ENCODE data around the gene SENP2. TPM values are rescaled to one million over a fixed set of nuclear protein-coding genes. Genes with fewer than 3 reads are reported as not detected.

Gene SENP2
- polyA plus RNA-seq, 1 of the 3 experiments (the other 2 are of a cell fraction) = 7.1 TPM

DNA sequence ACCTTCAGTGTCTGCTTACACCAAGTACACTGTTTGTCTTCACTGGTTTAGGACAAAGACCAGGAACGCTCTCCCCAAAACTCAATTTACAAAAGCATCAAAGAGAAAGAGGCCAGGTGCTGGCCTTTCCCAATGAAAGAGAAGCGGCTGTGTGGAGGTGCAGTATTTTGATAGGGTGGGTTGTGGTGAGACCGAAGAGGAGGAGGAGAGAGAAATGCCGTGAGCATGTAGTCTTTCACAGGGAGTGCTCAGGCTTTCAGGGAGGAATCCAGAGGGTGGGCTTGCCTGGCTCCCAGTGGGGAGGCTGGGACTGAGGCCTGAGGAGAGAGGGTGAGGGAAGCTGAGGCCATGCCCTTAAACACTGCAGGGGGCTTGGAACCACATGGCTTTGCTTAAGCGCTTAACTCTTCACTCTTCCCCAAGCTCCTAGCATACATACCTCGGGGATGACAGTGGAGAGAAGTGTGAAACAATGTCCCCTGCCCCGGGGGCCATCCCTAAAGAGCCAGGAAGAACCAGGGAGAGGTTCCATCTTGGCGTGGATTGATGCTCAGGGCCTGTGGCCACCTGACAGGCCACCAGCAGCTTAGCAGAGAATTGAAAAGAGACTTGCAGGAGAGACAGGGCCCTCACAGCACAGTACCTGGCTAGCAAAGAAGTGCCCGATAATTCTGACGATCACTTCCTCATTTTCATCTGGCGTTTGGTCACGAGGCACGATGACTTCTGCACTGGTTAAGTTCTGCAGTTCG lies 60.5 kb downstream of the SENP2 start (continued):
- no peak for TF ChIP-seq CTCF (IDR thresholded peaks at IDR 0.05)
- TF ChIP-seq, protein P1, sequence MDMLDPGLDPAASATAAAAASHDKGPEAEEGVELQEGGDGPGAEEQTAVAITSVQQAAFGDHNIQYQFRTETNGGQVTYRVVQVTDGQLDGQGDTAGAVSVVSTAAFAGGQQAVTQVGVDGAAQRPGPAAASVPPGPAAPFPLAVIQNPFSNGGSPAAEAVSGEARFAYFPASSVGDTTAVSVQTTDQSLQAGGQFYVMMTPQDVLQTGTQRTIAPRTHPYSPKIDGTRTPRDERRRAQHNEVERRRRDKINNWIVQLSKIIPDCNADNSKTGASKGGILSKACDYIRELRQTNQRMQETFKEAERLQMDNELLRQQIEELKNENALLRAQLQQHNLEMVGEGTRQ (IDR thresholded peaks at IDR 0.05; ENCODE audit: borderline replicate concordance, low read depth, low read length) = no peak

DNA sequence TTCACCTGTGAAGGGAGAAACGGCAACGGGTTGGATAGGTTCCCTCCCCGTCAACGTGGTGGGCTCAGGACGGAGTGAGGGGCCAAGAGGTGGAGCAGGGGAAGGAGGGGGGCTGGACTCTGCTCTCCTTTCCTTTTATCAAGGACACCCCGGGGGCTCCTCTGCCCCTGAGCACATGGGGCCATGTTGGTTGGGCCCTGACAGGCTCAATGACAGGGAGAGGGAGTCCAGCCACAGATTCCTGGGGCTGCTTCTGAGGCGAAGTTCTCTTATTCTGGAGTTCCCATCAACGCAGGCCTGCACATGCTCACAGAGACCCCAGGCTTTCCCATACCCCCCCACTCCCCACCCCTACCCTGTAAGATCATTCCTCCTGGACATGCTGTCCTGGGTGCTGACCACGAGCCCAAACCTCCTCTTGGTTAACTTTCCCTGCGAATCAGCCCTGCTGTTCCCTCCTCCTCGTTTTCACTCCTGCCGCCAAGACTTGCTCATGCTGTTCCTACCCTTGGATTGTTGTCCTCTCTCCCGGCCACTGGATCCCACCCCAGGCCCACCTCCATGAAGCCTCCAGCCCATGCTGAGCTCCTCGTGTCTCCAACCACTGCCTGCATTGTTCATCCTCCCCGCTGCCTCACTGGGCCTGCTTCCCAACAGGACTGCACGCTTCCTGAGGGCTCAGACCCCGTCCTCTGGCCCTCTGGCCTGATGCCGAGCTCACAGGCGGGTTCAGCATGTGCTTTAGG lies 61.2 kb downstream of the SENP2 start:
- Histone ChIP-seq H3K4me3 (ENCODE audit: low read depth in 2 of 2, low read length in 1 of 2) (no peak overlapping the region), H3K9me3 (no peaks in the 10 kb centered on the region), H3K27me3 (ENCODE audit: insufficient read depth) (no peaks in the 10 kb centered on the region), H3K4me2 (no peak overlapping the region), H3K9ac (no peak overlapping the region), H3K4me1 (ENCODE audit: control insufficient read depth in 1 of 2, insufficient read depth in 2 of 2, low read depth in 1 of 2, low read length in 1 of 2) (peaks cover 0 to 4% of the 10 kb centered on the region in 2 experiments; a peak in 1 of 4 replicates), H3F3A (replicated peaks; ENCODE audit: insufficient read depth) (peaks cover 12% of the 10 kb centered on the region), H3K27ac (ENCODE audit: low read depth in 2 of 2, low read length in 1 of 2) (no peak overlapping the region), H4K20me1 (ENCODE audit: insufficient read depth) (no peaks in the 10 kb centered on the region), H3K36me3 (replicated peaks in 1 of 2; ENCODE audit: control insufficient read depth in 1 of 2, insufficient read depth in 2 of 2, low read length in 1 of 2) (peaks cover 47 to 68% of the 10 kb centered on the region in 2 experiments), H3K79me2 (ENCODE audit: insufficient read depth) (no peaks in the 10 kb centered on the region), H3K9me2 (no peaks in the 10 kb centered on the region), H2AFZ (ENCODE audit: low read depth) (no peak overlapping the region)
- WGBS (ENCODE audit: low lambda C conversion rate) = 96% methylated on average over 12 of the region's 19 CpGs
- DNase-seq = no peak
- ChIA-PET POLR2A (no interaction called here), CTCF (interaction anchor here (1.1 to 4.9 kb wide), 4 partner anchors 11 to 122 kb away, joined by 3 to 36 read pairs (median 6); partner anchors contain the start of gene SENP2)
- TF ChIP-seq YY1 (IDR thresholded peaks at IDR 0.05; ENCODE audit: low read depth) (no peak), GATA2 (CRISPR knock-in tag; IDR thresholded peaks at IDR 0.05) (no peak), RAD21 (IDR thresholded peaks at IDR 0.05; ENCODE audit: low read length) (no peak), RFX5 (IDR thresholded peaks at IDR 0.05; ENCODE audit: low read length) (no peak), SIN3A (IDR thresholded peaks at IDR 0.05; ENCODE audit: borderline replicate concordance, low read depth, low read length) (no peak), RXRA (IDR thresholded peaks at IDR 0.05; ENCODE audit: borderline replicate concordance, low read depth) (no peak), SMC3 (IDR thresholded peaks at IDR 0.05; ENCODE audit: low read depth, low read length) (no peak), TCF12 (IDR thresholded peaks at IDR 0.05) (no peak), CTCF (IDR thresholded peaks at IDR 0.05) (no peak), CHD2 (IDR thresholded peaks at IDR 0.05; ENCODE audit: low read length, partially characterized antibody) (no peak), JUND (IDR thresholded peaks at IDR 0.05) (no peak), FOXJ3 (CRISPR knock-in tag; IDR thresholded peaks at IDR 0.05) (no peak), FOXM1 (IDR thresholded peaks at IDR 0.05; ENCODE audit: low read depth) (no peak), POLR2AphosphoS5 (IDR thresholded peaks at IDR 0.05; ENCODE audit: low read depth, low read length) (no peak), MEF2A (IDR thresholded peaks at IDR 0.05; ENCODE audit: borderline replicate concordance, low read depth) (no peak)
- TF ChIP-seq, protein P2, sequence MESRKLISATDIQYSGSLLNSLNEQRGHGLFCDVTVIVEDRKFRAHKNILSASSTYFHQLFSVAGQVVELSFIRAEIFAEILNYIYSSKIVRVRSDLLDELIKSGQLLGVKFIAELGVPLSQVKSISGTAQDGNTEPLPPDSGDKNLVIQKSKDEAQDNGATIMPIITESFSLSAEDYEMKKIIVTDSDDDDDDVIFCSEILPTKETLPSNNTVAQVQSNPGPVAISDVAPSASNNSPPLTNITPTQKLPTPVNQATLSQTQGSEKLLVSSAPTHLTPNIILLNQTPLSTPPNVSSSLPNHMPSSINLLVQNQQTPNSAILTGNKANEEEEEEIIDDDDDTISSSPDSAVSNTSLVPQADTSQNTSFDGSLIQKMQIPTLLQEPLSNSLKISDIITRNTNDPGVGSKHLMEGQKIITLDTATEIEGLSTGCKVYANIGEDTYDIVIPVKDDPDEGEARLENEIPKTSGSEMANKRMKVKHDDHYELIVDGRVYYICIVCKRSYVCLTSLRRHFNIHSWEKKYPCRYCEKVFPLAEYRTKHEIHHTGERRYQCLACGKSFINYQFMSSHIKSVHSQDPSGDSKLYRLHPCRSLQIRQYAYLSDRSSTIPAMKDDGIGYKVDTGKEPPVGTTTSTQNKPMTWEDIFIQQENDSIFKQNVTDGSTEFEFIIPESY (IDR thresholded peaks at IDR 0.05; ENCODE audit: borderline replicate concordance, low read depth) = no peak
- TF ChIP-seq, protein P3, sequence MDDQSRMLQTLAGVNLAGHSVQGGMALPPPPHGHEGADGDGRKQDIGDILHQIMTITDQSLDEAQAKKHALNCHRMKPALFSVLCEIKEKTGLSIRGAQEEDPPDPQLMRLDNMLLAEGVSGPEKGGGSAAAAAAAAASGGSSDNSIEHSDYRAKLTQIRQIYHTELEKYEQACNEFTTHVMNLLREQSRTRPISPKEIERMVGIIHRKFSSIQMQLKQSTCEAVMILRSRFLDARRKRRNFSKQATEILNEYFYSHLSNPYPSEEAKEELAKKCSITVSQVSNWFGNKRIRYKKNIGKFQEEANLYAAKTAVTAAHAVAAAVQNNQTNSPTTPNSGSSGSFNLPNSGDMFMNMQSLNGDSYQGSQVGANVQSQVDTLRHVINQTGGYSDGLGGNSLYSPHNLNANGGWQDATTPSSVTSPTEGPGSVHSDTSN (IDR thresholded peaks at IDR 0.05) = no peak

Data from SK-N-SH (cell line).